Fibroblast of skin of right biceps (primary cell): ENCODE results near the gene MYO7B.

Experiments
- DNase-seq: peaks from one replicate; pipeline ENCODE4 v3.0.0-alpha.2; 2013

MYO7B gene

DNA sequence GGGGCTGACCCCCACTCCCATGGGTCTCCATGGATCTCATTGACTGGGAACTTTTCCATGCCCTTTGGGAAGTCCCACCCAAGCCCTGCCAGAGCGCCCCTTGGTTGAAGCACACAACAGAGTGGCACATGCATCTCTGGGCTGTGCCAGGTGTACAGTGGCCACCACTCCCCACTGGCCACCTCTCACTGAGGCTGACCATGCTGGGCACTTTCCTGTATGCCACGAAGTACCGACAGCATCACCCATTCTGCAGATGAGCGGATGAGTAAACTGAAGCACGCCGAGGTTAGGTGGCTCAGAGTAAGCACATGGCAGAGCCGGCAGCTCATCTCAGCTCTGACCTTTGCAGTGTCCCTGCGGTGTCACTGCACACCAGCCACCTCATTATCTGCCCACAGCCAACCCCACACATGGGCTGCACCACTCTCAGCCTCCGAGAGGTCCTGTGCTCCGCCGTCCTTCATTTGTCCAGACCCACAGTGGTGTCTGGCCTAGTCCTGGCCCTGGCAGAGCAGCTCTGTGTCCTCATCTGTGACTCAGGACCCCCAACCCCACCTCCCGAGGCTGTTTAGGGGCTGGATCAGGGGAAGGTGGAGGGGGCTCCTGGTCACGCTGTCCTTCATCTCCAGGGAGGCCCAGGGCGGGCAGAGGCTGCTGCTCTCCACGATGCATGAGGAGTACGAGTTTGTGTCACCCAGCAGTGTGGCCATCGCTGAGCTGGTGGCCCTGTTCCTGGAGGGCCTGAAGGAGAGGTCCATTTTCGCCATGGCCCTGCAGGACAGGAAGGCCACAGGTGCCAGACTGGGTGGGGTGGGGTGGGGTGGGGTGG is 92.5 kb downstream of the MYO7B start:
- no peak for DNase-seq

DNA sequence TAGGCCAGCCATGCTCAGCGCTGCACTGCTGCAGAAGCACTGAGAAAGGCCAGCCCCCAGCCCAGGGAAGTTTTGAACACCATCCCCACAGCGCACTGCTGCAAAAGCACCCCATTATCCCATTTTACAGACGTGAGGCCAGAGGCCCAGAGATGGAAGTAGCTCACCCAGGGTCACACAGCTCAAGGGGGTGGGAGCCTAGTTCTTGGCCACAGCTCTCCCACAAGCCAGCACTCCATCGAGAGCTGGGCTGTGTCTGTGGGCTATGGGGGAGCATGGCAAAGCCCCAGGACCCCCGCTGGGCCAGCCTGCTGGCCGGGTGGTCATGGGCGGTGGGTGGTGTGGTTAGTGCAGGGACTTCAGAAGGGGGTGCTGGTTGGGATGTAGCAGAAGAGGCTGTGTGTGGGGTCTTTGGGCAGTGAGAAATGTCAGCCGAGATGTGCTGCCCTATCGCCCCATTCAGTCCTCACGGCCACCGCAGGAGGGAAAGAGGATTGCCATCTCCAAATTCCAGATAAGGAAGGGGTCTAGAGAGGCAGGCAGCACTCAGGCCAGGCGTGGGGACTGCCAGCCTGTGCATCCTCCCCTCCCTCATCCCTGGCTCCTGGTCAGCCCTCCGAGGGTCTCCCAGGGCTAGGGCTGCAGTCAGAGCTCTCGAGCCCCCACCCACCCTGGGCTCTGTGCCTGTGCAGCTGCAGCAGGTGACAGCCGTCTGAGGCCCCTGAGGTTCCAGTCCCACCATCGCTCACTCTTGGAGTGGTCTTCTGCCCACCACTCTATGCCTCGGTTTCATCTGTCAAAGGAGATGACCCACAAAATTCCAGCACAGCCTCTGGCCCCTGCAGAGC is 93.5 kb downstream of the MYO7B start:
- no peak for DNase-seq

DNA sequence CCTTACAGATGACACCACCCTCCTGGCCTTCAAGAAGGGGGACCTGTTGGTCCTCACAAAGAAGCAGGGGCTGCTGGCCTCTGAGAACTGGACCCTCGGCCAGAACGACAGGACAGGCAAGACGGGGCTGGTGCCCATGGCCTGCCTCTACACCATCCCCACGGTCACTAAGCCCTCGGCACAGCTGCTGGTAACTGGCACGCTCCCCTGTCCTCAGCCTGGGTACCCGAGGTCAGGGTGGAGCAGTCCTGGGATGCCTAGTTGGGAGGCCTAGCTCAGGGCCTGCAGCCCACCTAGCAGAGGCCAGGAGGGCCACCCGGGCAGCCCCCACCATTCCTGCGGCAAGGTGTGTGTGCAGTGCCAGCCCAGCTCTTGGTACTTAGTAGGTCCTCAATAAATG is 94.2 kb downstream of the MYO7B start:
- no peak for DNase-seq

DNA sequence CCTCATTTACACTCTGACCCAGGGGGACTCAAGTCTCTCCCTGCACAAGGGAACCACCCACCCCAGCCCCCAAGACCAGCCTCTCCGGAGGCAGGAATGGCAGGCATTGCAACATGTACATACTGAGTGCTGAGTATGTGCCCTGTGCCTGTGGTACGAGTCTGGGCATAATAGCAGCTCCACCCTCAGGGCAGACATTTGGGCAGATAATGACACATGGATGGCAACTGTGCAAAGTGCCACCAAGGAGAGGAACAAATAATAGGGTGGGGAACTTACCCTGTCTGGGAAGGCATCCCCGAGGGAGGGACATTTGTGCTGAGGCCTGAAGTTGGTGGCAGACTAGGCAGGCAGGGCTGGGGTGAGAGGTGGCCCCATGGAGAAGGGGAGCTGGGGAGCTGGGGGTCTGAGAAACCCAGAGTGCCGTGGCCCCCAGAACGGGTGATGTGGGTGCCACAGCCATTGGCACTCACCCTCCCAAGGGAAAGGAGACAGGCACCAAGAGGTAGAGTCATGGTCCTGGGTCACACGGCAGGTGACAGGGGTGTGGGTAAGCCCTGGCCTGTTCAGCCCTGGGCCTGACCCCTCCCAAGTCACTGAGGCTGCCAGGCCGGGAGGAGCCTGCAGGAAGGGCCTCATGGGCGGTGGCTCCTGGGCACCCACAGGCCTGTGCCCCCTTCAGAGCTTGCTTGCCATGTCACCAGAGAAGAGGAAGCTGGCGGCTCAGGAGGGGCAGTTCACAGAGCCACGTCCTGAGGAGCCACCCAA is 94.8 kb downstream of the MYO7B start:
- DNase-seq, result no peak

DNA sequence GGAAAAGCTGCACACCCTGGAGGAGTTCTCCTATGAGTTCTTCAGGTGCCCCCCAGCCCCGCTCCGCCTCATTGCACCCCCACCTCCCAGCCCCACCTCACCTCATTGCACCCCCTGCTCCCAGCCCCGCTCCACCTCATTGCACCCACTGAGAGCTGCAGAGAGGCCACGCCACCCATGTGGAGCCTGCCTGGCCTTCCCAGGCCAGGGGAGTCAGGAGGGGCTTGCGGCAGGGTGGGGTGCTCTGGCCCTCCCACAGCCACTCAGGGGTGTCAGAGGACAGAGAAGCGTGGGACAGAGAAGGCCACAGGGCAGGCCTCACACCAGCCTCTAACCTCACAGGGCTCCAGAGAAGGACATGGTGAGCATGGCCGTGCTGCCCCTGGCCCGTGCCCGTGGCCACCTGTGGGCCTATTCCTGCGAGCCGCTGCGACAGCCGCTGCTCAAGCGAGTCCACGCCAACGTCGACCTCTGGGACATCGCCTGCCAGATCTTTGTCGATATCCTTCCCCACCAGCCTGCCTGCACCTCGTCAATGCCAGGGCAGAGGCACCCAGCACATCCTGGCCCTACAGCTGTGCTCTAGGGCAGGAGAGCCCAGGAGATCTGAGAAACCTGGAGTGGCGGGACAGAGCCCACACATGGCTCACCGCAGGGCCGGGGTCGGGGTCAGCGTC is 95.5 kb downstream of the MYO7B start:
- DNase-seq, result no peak

DNA sequence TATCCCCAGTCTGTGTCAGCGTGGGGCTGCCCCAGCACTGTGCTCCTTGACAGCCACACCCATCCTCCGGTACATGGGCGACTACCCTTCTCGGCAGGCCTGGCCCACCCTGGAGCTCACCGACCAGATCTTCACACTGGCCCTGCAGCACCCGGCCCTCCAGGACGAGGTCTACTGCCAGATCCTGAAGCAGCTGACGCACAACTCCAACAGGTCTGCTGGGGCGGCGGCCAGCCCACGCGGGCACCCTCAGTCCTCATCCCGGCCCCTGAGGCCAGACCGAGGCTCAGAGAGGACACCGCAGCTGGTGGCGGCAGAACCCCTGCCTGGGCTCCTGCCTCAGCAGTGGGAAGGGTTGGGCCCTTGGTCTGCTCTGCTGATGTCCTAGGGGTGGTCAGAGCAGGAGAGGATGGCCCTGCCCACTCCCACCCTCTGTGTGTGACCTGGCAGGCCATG is 96.1 kb downstream of the MYO7B start:
- DNase-seq, result no peak

DNA sequence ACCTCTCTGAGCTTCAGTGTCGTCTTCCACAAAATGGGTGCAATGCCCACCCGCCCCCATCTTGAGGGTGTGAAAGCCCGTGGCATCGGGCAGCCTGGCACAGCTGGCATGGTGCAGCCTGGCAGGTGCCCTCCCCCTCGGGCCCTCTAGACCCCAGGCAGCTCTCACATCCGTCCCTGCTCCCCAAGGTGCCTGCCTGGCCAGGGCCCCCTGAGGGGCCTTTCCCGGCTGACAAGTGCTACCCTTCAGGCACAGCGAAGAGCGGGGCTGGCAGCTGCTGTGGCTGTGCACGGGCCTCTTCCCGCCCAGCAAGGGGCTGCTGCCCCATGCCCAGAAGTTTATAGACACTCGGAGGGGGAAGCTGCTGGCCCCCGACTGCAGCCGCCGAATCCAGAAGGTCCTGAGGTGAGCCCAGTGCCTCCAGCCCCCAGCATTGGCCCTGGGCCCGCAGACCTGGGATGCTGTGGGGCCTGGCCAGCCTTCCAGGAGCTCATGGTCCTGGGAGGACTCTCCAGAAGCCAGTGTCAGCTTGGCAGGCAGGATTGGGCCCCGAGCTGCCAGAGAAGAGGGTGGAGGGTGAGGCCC is 96.6 kb downstream of the MYO7B start:
- DNase-seq, result no peak

DNA sequence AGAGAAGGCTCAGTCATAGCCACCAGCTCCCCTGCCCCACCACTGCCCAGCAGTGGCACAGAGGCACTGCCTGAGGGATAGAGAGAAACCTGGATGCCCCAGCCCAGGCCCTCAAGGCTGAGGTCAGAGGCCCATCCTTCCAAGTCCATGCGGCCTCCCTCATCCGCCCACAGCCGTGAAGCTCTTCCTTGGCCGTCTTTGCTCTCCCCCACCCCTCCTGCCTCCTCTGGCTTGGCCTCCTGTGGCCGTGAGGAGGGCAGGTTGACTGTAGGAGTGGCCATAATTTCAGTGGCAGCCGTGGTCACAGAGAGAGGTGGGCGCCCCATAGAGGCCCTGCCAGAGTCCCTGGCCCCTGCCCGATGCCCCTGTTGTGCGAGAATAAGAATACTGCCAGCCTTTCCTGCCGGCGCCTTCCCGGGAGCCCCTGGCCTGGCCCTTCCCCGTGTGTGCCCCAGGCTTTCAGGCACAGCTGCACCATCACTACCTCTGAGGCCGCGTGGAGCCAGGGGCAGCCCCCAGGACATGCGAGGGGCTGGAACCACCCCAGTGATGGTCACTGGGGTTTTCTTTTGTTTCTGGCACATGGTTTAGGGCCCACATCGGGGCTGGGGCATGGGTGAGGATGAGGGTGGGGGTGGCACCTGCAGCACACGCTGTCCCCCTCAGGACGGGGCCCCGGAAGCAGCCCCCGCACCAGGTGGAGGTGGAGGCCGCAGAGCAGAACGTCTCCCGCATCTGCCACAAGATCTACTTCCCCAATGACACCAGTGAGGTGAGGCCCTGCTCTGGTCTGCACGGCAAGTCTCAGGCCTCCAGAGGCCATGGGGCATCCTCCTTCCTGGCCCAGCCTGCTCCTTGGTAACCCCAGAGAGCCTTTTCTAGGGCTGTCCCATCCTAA is 97.4 kb downstream of the MYO7B start:
- DNase-seq, result no peak

DNA sequence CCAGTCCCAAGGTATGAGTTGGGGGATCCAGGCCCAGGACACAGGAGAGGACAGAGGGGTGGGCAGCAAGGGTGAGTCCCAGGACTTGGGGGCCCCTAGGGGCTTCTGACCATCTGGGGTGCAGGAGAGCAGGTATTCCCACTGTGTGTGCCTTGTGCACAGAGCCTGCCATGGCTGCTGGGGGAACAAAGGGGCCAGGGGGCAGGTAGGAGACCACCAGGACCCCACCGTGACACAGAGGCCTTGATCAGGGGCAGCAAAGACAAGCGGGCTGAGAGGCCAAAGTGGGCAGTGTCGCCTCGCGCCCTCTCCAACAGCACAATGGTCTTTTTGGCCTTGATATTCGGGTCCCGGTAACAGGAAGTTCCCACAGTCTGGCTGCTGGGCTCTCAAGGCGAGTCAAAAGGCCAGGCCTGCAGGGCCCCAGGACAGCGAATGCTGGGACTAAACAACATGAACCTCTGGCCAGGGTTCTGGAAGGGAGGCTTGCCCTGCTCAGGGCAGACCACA is 98.1 kb downstream of the MYO7B start:
- no peak for DNase-seq

DNA sequence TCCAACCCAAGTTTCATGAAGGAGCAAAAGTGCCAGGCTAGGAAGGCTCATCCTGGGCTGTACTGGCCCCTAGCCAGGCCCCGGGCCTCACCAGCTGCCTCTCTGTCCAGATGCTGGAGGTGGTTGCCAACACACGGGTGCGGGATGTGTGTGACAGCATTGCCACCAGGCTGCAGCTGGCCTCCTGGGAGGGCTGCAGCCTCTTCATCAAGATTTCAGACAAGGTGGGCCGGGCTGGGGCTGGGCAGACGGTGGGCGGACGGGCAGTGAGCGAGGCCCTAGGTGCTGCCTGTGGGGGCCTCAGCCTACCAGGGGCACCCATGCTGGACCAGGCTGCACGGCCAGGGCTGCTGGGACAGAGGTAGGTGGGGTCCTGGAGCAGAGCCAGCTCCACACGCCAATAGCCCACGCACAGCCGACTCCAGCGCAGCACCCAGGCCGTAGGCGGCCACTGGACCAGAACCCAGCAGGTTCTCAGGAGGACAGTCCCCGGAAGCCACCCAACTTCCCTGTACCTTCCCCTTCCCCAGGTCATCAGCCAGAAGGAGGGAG is 98.7 kb downstream of the MYO7B start:
- DNase-seq, result no peak

DNA sequence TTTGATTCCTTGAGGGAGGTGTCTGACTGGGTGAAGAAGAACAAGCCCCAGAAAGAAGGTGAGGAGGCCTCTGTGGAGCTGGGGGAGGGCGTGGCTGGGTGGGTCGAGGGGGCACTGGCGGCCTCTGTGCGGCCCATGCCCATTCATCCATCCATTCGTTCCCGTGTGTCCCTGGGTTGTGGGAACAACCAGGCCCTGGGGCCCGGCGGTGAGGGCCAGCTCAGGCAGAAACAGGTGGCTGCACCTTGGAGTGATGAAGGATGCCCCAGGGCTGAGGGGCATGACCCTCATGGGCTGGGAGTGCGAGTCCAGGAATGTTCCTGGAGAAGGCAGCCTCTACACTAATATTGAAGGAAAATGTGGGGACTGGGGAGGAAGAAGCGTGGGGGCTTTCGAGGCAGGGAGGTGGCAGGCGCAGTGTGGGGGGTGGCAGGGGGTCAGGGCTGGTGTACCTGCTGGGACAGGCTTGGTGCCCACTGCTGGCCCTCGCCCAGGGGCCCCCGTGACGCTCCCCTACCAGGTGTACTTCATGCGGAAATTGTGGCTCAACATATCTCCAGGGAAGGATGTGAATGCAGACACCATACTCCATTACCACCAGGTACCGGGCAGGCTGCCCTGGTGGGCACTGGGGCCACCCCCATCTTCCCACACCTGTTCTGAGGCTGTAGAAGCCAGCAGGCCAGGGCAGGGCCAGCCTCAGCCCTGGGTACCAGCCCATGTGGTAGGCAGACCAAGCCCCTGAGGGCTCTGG is 99.3 kb downstream of the MYO7B start:
- no peak for DNase-seq

DNA sequence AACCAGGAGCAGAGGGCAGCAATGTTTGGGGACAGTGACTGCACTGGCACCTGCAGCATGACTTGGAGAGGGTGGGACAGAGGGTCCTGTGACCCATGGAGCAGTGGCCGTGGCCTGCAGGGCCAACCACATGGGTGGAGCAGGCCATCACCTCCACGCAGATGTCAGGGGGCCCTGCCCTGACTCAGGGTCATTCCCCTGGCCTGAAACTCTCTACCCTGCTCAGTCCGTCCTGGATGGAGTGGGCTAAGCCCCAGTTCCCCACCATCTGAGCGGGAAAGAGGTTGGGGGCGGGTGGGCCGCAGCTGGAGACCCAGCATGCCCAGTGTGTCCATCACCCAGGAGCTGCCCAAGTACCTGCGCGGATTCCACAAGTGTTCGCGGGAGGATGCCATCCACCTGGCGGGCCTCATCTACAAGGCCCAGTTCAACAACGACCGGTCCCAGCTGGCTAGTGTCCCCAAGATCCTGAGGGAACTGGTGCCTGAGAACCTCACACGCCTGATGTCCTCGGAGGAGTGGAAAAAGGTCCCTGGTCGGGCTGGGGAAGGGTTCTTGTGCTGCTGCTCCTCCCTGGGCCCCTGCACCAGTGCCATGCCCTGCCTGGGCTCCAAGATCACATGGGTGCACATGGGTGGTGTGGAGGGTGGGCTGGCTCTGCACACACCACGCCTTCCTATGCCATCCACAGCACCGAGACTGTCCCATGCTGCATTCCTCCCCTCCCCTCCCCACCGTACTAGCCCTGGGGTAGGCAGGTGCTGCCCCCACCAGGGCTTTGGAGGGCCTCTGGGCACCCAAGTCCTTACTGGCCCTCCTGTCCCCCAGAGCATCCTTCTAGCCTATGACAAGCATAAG is 100.1 kb downstream of the MYO7B start:
- no peak for DNase-seq

DNA sequence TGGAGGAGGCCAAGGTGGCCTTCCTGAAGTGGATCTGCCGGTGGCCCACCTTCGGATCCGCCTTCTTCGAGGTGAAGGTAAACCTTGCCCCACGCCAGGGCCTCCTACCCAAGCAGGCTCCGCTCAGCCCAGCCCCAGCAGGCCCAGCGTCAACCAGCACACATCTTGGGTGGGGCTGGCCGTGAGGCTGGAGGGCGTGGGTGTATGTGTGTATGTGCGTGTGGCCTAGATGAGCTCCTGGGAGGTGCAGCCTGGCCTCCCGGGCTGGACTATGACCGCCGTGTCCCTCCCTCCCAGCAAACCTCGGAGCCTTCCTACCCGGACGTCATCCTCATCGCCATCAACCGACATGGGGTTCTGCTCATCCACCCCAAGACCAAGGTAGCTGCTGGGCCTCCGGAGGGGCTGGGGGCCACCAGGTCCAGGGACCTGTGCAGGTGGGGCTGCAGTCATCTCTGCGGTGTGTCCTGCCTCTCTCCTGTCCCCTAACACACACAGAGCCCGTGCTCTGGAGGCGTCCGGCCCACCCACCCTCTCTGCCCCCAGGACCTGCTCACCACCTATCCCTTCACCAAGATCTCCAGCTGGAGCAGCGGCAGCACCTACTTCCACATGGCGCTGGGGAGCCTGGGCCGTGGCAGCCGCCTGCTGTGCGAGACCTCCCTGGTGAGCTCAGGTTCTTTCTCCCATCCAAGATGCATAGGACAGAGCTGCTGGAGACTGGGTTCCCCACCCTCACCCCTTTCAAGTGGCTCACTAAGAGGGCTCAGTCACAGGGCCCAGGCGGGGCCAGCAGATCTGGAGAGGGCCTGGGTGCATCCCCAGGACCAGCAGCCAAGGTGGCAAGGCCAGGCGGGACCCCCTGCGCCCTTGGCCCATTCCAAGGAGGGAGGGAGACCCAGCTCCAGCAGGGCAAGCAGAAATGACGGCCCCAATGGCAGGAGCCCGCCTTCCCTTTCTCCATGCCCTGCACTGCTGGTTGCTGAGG is 101.1 kb downstream of the MYO7B start:
- DNase-seq, result no peak

DNA sequence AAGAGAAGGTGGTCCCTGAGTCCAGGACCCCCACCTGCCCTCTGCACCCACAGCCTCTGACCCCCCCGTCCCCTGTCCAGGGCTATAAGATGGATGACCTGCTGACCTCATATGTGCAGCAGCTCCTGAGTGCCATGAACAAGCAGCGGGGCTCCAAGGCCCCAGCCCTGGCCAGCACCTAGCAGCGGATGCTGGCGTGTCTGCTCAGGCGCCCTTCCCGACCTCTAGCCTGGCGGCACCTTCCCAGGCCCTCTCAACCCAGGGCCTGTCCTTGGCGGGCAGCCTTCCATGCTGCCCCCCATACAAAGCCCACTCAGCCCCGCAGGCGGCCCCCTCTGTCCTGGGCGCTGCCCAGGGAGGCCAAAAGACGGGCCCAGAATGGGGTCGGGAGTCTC is 101.8 kb downstream of the MYO7B start:
- no peak for DNase-seq

DNA sequence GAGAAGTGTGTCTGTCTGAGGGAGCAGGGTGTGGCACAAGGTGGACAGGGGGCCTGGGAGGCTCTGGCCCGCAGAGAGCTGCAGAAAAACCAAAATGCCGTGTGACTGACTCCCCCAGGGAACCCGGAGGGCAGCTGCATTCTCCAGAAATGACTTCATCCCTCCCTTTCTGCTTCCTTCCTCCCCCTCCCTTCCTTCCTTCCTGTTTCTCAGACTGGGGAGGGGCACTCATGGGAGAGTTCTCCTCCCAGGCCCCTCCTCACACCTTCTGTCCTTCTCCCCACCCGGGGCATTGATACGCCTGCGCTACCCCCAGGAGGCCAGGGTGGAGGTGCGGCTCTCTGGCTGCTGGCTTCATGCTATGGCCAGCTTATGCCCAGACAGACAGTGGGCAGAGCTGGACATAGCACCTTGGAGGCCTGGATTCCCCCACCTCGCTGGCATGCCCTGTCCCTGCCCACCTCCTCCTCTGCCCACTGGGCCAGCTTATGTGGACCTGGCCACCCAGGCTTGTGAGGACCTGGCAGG is 102.3 kb downstream of the MYO7B start:
- DNase-seq, result peak; percentile 89

DNA sequence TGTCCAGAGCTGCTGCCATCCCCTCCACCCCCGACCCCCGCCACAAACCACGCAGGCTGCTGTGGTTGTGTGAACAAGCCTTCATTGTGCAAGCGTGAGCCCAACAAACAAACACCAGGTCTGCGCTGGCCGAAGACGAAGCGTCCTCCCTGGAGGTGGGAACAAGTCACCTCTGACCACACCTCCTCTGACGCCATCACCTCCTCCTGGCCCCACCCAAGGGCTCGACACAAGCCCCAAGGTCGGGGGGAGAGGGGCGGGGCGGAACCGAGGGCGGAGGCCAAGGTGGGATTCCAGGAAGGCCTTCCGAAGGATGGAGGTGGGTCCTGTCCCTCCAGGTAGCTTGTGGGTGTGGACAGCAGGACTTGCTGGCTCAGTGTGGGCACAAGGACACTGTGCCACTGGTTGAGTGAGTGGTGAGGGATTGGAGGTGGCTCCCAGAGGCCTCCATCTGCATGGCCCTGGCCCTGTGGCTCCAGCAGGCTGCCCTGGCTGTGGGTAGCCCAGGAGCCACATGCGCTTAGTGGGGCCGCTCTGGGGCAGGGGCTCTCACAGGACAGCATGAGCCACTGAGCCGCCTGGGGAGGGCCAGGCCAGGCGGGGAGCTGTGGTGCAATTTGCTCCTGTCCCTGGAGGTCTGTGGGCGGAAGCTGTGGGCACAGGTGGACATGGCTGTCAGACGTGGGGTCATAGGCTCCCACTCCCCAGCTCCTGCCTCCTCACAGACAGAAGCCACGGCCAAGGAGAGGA is 103.1 kb downstream of the MYO7B start:
- DNase-seq, result no peak

DNA sequence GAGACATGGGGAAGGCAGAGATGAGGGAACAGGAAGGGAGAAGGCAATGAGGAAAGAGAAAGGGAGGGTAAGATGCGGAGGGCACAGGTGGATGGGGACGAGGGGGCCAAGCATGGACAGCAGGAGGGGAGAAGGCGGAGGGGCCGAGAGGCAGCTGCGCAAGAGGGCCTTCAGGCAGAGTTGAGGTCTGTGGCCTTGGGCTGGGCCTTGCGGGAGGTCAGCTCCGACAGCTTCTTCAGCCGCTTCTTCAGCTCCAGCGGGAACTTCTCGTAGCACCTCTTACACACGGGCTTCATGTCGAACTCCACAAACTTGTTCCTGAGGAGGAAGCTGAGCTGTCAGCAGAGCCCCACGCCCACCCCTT is 103.6 kb downstream of the MYO7B start:
- DNase-seq, result no peak
